Calu3 (cell line): Measurements from ENCODE around the gene GTF2H4. TPM values are rescaled to one million over a fixed set of nuclear protein-coding genes. Genes with fewer than 3 reads are reported as not detected.
"Not testable (repeated sequence)": the region's sequence is repeated elsewhere in the genome, so short reads cannot be mapped to it uniquely, and the experiment has no call there.

Experiments
- BruUV-seq: library from RNA; stranded (reverse); fragments of 400-500 nt; replicated peaks from 2 replicates; lab custom pipeline; 2021; lab: Mats Ljungman, UMichigan
- CTCF ChIA-PET: fragments of 300-600 bp; sonication (Branson Sonifier 250); formaldehyde crosslinking; loops from one replicate; lab custom pipeline; 2022; ENCODE audit warnings: antibody characterized with exemption; lab: Charles Lee
- DNase-seq: peaks from one replicate; pipeline ENCODE4 v3.0.0; 2022
- H3K27ac Mint-ChIP-seq: one replicate; pipeline ENCODE4 v1.8.0; 2022; ENCODE audit warnings: mixed read lengths; ENCODE audit not compliant: unreplicated experiment
- H3K27me3 Mint-ChIP-seq: one replicate; pipeline ENCODE4 v1.8.0; 2022; ENCODE audit warnings: mixed read lengths; ENCODE audit not compliant: unreplicated experiment
- H3K36me3 Mint-ChIP-seq: one replicate; pipeline ENCODE4 v1.8.0; 2022; ENCODE audit warnings: mild to moderate bottlenecking, moderate library complexity, mixed read lengths; ENCODE audit not compliant: insufficient read depth, unreplicated experiment
- H3K4me1 Mint-ChIP-seq: one replicate; pipeline ENCODE4 v1.8.0; 2022; ENCODE audit warnings: mild to moderate bottlenecking, low read depth, mixed read lengths; ENCODE audit not compliant: unreplicated experiment
- H3K4me3 Mint-ChIP-seq: one replicate; pipeline ENCODE4 v1.8.0; 2022; ENCODE audit warnings: mild to moderate bottlenecking, low read depth, moderate library complexity, mixed read lengths; ENCODE audit not compliant: unreplicated experiment
- H3K9me3 Mint-ChIP-seq: one replicate; pipeline ENCODE4 v1.8.0; 2022; ENCODE audit warnings: low read depth, mixed read lengths; ENCODE audit not compliant: unreplicated experiment
- CTCF ChIP-seq: fragments of 200-600 bp; IDR thresholded peaks from one replicate; pipeline ENCODE4 v1.8.0; 2022; ENCODE audit warnings: antibody characterized with exemption; ENCODE audit not compliant: unreplicated experiment
- intact Hi-C: fragments of 100-400 bp; cut with micrococcal nuclease; formaldehyde crosslinking; loops from one replicate; pipeline ENCODE4 v1.10.0; 2022; ENCODE audit not compliant: unreplicated experiment
- total RNA-seq: library from RNA; stranded (reverse); gene quantifications from 2 replicates; pipeline ENCODE4 v1.2.3, GENCODE V29; 2022

GTF2H4 gene
- total RNA-seq, 1 experiment from 2014 or later: 80.0 TPM

DNA sequence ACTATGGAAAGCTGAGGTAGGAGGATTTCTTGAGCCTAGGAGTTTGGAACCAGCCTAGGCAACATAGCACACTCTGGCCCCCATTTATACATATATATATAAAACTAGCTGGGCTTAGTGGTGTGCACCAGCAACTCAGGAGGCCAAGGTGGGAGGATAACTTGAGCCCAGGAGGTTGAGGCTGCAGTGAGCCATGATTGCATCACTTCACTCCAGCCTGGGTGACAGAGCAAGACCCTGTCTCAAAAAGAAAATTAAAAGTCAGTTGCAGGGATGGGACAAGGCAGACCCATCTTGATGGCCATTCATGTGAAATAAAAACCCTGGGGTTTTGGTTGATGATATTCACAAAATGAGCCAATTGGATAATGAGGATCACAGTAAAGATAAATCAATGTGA is 6.6 kb upstream of the GTF2H4 start:
- Mint-ChIP-seq H3K27ac (no peak overlapping the region), H3K36me3 (peaks cover 36% of the 10 kb centered on the region), H3K9me3 (no peaks in the 10 kb centered on the region), H3K27me3 (no peaks in the 10 kb centered on the region), H3K4me1 (peaks cover 8% of the 10 kb centered on the region), H3K4me3 (no peak overlapping the region)
- CTCF ChIA-PET: interaction anchor here (0.9 to 1.5 kb wide), 3 partner anchors 14 to 132 kb away, joined by 3 to 4 read pairs (median 3); no protein-coding TSS in a partner anchor
- intact Hi-C loops: no loop called here
- TF ChIP-seq CTCF: no peak
- no TSS peak for BruUV-seq
- no peak for DNase-seq

- H3K9me3 Mint-ChIP-seq, DNase-seq, BruUV-seq, H3K4me3 Mint-ChIP-seq, H3K4me1 Mint-ChIP-seq, H3K27ac Mint-ChIP-seq, H3K27me3 Mint-ChIP-seq, intact Hi-C loops: not testable (repeated sequence)
- CTCF ChIA-PET: interaction anchor here (0.6 to 1.5 kb wide), 4 partner anchors 18 to 169 kb away, joined by 3 to 6 read pairs (median 4); partner anchors contain the start of gene DDR1
- peaks cover 32% of the 10 kb centered on the region for H3K36me3 Mint-ChIP-seq
Observed at GRCh38 chr6:30902196-30902595, 5.8 kb upstream of the GTF2H4 start.

DNA sequence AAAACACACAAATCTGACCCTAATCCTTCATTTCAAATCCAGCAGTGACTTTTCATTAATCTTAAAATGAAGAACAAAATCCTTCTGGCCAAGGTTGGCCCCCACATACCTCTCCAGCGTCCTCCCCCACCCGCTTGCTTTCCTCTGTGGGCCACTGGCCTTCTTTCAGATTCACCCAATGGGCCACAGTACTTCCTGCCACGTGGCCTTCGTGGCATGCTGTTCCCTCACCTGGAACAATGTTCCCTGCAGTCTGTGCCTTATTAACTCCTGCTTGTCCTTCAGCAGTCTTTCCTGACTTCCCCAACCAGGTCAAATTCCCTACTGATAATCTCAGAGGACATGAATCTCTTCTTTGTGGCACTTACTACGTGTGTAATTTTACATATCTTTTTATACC is 5.3 kb upstream of the GTF2H4 start:
- no peak overlapping the region for H3K4me3 Mint-ChIP-seq
- no peak for TF ChIP-seq CTCF
- no peaks in the 10 kb centered on the region for H3K27me3 Mint-ChIP-seq
- DNase-seq: no peak
- no peak overlapping the region for H3K27ac Mint-ChIP-seq
- CTCF ChIA-PET: interaction anchor here (0.6 kb wide), 1 partner anchor 18 kb away, joined by 3 read pairs; the partner anchor contains the start of gene DDR1
- H3K4me1 Mint-ChIP-seq: peaks cover 8% of the 10 kb centered on the region
- BruUV-seq: no TSS peak
- H3K36me3 Mint-ChIP-seq: peaks cover 37% of the 10 kb centered on the region
- no peaks in the 10 kb centered on the region for H3K9me3 Mint-ChIP-seq
- intact Hi-C loops: no loop called here

DNA sequence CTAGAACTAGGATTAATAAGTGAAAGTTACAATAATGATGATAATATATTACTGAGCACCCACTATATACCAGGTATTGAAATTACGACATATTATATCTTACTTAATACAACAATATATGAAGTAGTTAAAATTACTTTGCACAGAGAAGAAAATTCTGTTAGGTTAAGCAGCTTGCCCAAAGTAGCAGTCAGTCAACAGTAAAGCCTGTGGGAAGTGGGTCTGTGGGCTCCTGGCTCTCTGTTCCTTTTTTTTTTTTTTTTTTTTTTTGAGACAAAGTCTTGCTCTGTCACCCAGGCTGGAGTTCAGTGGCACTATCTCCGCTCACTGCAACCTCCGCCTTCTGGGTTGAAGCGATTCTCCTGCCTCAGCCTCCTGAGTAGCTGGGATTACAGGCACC is 4.8 kb upstream of the GTF2H4 start:
- Mint-ChIP-seq H3K4me1 (peaks cover 13% of the 10 kb centered on the region), H3K4me3 (no peak overlapping the region), H3K27me3 (no peaks in the 10 kb centered on the region), H3K27ac (no peak overlapping the region), H3K36me3 (peaks cover 41% of the 10 kb centered on the region), H3K9me3 (no peaks in the 10 kb centered on the region)
- intact Hi-C loops: no loop called here
- CTCF ChIA-PET: interaction anchor here (0.7 to 2.5 kb wide), 3 partner anchors 10 to 262 kb away, joined by 4 to 11 read pairs (median 4); partner anchors contain the start of gene VARS2
- TF ChIP-seq CTCF: no peak
- DNase-seq: no peak
- no TSS peak for BruUV-seq

DNA sequence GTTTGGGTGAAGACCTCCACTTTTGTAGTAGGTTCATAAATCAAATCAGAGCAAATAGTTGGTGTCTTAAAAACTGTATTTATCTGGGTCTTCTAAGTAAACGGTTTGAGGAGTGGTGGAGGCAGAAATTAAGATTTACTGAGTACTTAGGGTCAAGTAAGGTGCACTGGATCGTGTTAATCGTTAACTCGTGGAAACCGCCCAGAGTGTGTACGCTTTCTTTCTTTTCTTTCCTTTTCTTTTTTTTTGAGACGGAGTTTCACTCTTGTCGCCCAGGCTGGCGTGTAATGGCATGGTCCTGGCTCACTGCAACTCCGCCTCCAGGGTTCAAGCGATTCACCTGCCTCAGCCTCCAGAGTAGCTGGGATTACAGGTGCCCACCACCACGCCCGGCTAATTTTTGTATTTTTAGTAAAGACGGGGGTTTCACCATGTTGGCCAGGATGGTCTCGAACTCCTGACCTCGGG is 683 bp upstream of the GTF2H4 start:
- not testable (repeated sequence) for H3K27me3 Mint-ChIP-seq, BruUV-seq, H3K9me3 Mint-ChIP-seq
- CTCF ChIA-PET: interaction anchor here (0.6 to 1.5 kb wide), 16 partner anchors 13 to 804 kb away, joined by 3 to 14 read pairs (median 4); partner anchors contain the start of genes DDR1 and IER3
- peaks cover 25% of the 10 kb centered on the region for H3K4me1 Mint-ChIP-seq
- peak; percentile 50 for DNase-seq
- intact Hi-C loops: loop anchor here (2.0 kb wide), 1 partner anchor 23 kb away; the partner anchor contains the start of gene DDR1
- peak overlapping the region; percentile 97 for H3K4me3 Mint-ChIP-seq
- peak overlapping the region; percentile 76 for H3K27ac Mint-ChIP-seq
- peaks cover 38% of the 10 kb centered on the region for H3K36me3 Mint-ChIP-seq
